ENCODE results near the gene CDC14A. TPM values are rescaled to one million over a fixed set of nuclear protein-coding genes. Genes with fewer than 3 reads are reported as not detected.

The CDC14A gene
- total and polyA plus RNA-seq, 10 donors = 3.8 to 58.5 (median 27.3) TPM

DNA sequence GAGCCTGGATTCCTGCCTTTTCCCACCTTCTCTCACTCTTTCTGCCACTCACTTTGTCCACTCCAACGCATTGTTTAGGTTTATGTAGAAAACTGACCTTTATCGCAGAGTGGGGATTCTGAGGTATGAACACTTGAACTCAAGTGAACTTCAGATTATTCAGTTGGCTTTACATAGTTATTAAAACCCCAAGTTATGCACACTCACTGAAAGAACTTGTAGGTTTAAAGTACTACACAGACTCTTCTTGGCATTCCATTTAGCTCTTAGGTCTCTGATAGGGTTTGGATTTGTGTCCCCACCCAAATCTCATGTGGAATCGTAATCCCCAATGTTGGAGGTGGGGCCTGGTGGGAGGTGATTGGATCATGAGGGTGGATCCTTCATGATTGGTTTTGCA lies 46.4 kb upstream of the CDC14A start:
- H3K4me3 ChIP-seq = no peak overlapping the region
- no peaks in the 10 kb centered on the region for H3K27me3 ChIP-seq (replicated peaks in 1 of 7)
- TF ChIP-seq CTCF (IDR thresholded peaks at IDR 0.05 in 8 of 11, conservative IDR thresholded peaks at IDR 0.05 in 3 of 11) (no peak), POLR2AphosphoS5 (IDR thresholded peaks at IDR 0.05) (no peak), POLR2A (IDR thresholded peaks at IDR 0.05) (no peak)
- H3K27ac ChIP-seq = peak overlapping the region in 1 of 8 donors; percentile 17
- DNase-seq = no peak
- no peaks in the 10 kb centered on the region for H3K4me1 ChIP-seq
- WGBS, 5 donors = 95 to 97% (median 97%) methylated on average over 3 of the region's 3 CpGs
- H3K36me3 ChIP-seq = no peaks in the 10 kb centered on the region
- intact Hi-C loops (cut with DNase I; ENCODE audit: low total_unique reads) = no loop called here
- peaks cover 0 to 12% (median 8%) of the 10 kb centered on the region in 8 donors for H3K9me3 ChIP-seq

DNA sequence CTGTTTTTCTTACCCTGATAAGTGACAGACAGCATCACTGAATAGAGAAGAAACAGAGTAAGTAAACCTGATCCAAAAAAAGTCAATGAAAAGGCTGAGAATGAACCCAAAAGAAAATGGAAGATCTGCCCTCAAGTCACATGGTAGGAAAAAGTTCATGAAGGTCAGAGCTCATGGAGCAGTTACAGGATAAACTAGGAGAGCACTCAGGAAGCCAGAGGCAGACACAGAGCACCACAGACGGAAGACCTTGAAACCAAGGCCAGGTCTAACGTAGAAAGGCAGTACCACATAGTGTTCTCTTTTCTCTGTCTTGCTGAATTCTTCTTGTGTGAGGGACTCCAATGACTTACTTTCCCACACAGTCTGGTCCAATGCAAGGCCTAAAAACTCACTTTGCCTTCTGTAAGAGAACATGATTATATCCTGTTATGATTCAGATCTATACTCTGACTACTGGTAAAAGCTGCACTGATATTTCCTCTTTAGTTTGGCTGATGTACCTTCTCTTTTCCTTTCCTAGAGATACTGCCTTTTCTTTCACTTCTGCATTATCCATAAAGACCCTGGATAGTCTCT lies 45.5 kb upstream of the CDC14A start:
- TF ChIP-seq CTCF (IDR thresholded peaks at IDR 0.05 in 8 of 11, conservative IDR thresholded peaks at IDR 0.05 in 3 of 11) = no peak
- TF ChIP-seq POLR2AphosphoS5 (IDR thresholded peaks at IDR 0.05) = no peak
- no peak for TF ChIP-seq POLR2A (IDR thresholded peaks at IDR 0.05)
- H3K4me1 ChIP-seq = no peaks in the 10 kb centered on the region
- DNase-seq = no peak
- H3K27me3 ChIP-seq (replicated peaks in 1 of 7) = no peaks in the 10 kb centered on the region
- peak overlapping the region in 2 of 8 donors; percentile 17 to 43 for H3K27ac ChIP-seq
- no peak overlapping the region for H3K4me3 ChIP-seq
- H3K36me3 ChIP-seq = no peaks in the 10 kb centered on the region
- intact Hi-C loops (cut with DNase I; ENCODE audit: low total_unique reads) = no loop called here
- peaks cover 0 to 12% (median 8%) of the 10 kb centered on the region in 8 donors for H3K9me3 ChIP-seq
- WGBS, 5 donors = 62 to 77% (median 71%) methylated on average over 2 of the region's 2 CpGs

- WGBS, 5 donors = 65 to 76% (median 72%) methylated on average over 2 of the region's 2 CpGs
- Histone ChIP-seq H3K4me1 (no peaks in the 10 kb centered on the region), H3K27ac (no peak overlapping the region), H3K4me3 (no peak overlapping the region), H3K27me3 (replicated peaks in 1 of 7) (no peaks in the 10 kb centered on the region), H3K36me3 (no peaks in the 10 kb centered on the region), H3K9me3 (peaks cover 0 to 12% (median 8%) of the 10 kb centered on the region in 8 donors)
- TF ChIP-seq POLR2A (IDR thresholded peaks at IDR 0.05) = no peak
- TF ChIP-seq CTCF (IDR thresholded peaks at IDR 0.05 in 8 of 11, conservative IDR thresholded peaks at IDR 0.05 in 3 of 11) = no peak
- no peak for TF ChIP-seq POLR2AphosphoS5 (IDR thresholded peaks at IDR 0.05)
- intact Hi-C loops (cut with DNase I; ENCODE audit: low total_unique reads) = no loop called here
- DNase-seq = no peak
These were observed 43.5 kb upstream of the CDC14A start for GRCh38 chr1:100308777-100309176.

DNA sequence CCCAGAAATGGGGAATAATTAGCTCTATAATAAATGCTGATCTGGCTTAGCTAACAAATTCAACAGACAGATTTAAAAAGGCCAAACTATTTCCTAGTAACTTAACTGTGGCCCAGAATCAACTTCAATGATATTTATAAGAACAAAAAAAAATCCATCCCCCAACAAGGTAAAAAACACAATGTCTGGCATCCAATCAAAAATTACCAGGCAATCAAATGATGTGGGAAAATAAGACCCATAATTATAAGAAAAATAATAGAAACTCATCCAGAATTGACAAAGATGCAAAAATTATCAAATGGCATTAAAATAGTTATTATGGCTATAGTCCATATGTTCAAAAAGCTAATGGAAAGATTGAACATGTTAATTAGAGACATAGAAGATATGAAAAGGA lies 42.4 kb upstream of the CDC14A start:
- intact Hi-C loops (cut with DNase I; ENCODE audit: low total_unique reads) = no loop called here
- no peak for TF ChIP-seq CTCF (IDR thresholded peaks at IDR 0.05 in 8 of 11, conservative IDR thresholded peaks at IDR 0.05 in 3 of 11)
- no peak for TF ChIP-seq POLR2A (IDR thresholded peaks at IDR 0.05)
- no peak for TF ChIP-seq POLR2AphosphoS5 (IDR thresholded peaks at IDR 0.05)
- Histone ChIP-seq H3K36me3 (no peaks in the 10 kb centered on the region), H3K4me1 (no peaks in the 10 kb centered on the region), H3K27me3 (replicated peaks in 1 of 7) (no peaks in the 10 kb centered on the region), H3K4me3 (no peak overlapping the region), H3K9me3 (peaks cover 0 to 12% (median 8%) of the 10 kb centered on the region in 8 donors), H3K27ac (no peak overlapping the region)
- no peak for DNase-seq
